Activated CD8-positive, alpha-beta T cell treated with anti-CD3 and anti-CD28 coated beads, Interleukin-2, amount 10 ng/mL, durations not matched to agents 7 days and 5 days (primary cell): ENCODE results near the gene SOCS1. TPM values are rescaled to one million over a fixed set of nuclear protein-coding genes. Genes with fewer than 3 reads are reported as not detected.
A peak's percentile ranks its signal among the peaks of the same experiment; 100 is the strongest.
"Not testable (repeated sequence)": the region's sequence is repeated elsewhere in the genome, so short reads cannot be mapped to it uniquely, and the experiment has no call there.

Experiments
- ATAC-seq: fragments of 150-1000 bp; cut with Tn5 transposase; one replicate; pipeline ENCODE4 v1.10.0; 2021; ENCODE audit warnings: moderate library complexity
- CTCF ChIA-PET: fragments of 350-600 bp; sonication (Branson Sonifier 250); formaldehyde crosslinking; loops from one replicate; lab custom pipeline; 2021; ENCODE audit warnings: antibody characterized with exemption; lab: Charles Lee
- POLR2A ChIA-PET: fragments of 350-600 bp; sonication (Branson Sonifier 250); formaldehyde crosslinking; loops from one replicate; lab custom pipeline; 2021; ENCODE audit warnings: antibody characterized with exemption; lab: Charles Lee
- DNase-seq: peaks from one replicate; pipeline ENCODE4 v3.0.0-alpha.2; 2020
- H3K27ac Mint-ChIP-seq: one replicate; pipeline ENCODE4 v1.8.0; 2021; ENCODE audit warnings: mild to moderate bottlenecking, mixed read lengths
- H3K27me3 Mint-ChIP-seq: one replicate; pipeline ENCODE4 v1.8.0; 2021; ENCODE audit warnings: low read depth, mixed read lengths
- H3K36me3 Mint-ChIP-seq: one replicate; pipeline ENCODE4 v1.8.0; 2021; ENCODE audit warnings: low read depth, mixed read lengths
- H3K4me1 Mint-ChIP-seq: one replicate; pipeline ENCODE4 v1.8.0; 2021; ENCODE audit warnings: low read depth, mixed read lengths
- H3K4me3 Mint-ChIP-seq: one replicate; pipeline ENCODE4 v1.8.0; 2021; ENCODE audit warnings: mild to moderate bottlenecking, mixed read lengths
- H3K9me3 Mint-ChIP-seq: one replicate; pipeline ENCODE4 v1.8.0; 2022; ENCODE audit warnings: mixed read lengths; ENCODE audit not compliant: insufficient read depth
- total RNA-seq, 2 experiments: library from RNA; stranded (reverse); gene quantifications; one replicate each; pipeline ENCODE4 v1.2.3, GENCODE V29; 2021

Gene SOCS1
- total RNA-seq, 2 experiments from 2014 or later, result 170 to 174 TPM

DNA sequence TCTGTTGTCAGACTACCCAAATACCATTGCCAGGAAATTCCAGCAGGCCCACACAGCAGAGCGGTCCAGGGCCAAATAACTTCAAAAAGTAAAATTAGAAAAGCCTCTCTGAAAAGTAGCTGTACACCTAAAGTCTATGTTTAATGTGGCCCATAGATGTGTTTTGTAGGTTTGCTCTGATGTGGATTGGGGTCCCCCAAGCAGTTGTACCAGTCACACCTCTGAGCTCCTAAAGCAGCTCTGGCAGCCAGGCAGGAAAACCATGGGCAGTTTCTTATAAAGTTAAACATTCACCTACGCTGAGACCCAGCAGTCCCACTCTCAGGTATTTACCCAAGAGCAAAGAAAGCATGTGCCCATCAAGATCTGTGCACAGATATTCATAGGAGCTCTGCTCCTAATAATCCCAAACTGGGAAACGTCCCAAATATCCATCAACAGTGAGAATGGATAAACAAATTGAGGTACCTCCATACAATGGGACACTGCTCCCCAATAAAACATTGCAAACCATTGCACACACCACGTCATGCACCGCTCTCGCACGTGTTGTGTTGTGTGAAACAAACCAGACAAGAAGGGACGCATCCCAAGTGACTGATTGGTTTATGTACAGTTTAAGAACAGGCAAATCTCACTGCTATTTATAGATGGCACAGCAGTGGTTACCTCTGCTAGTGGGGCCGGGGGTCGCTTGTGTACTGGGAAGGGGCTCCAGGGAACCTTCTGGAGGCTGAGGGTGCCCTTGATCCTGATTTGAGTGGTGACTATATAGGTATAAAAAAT, 40.9 kb upstream of the SOCS1 start:
- H3K4me1 Mint-ChIP-seq, result peaks cover 64% of the 10 kb centered on the region
- ChIA-PET POLR2A (interaction anchor here (1.1 to 2.8 kb wide), 5 partner anchors 15 to 52 kb away, joined by 3 to 22 read pairs (median 7); partner anchors contain the start of gene SOCS1), CTCF (interaction anchor here (0.7 to 2.8 kb wide), 19 partner anchors 10 to 333 kb away, joined by 3 to 22 read pairs (median 3); partner anchors contain the start of gene SOCS1)
- no peaks in the 10 kb centered on the region for H3K36me3 Mint-ChIP-seq
- peaks cover 3% of the 10 kb centered on the region for H3K27me3 Mint-ChIP-seq
- no peaks in the 10 kb centered on the region for H3K9me3 Mint-ChIP-seq
- ATAC-seq, result peak; percentile 23
- peak; percentile 32 for DNase-seq
- H3K4me3 Mint-ChIP-seq, result peak overlapping the region; percentile 60
- peak overlapping the region; percentile 78 for H3K27ac Mint-ChIP-seq

DNA sequence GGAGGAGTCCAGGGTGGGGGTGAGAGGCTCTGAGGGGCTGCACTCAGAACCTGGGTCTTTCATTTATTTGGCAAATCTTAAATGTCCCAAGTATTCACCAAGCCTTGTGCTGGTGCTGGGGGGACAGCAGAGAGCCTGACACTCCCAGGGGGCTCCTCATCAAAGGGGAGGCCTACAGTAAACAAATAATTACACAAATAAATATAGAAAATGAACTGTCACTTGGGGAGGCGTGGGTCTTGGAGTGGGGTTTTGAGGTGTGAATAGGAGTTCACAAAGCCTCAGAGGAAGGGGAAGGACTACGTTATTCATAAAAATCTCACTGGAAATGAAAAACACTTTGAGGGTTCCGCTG, 40.3 kb upstream of the SOCS1 start:
- Mint-ChIP-seq H3K27ac (peak overlapping the region; percentile 78), H3K4me3 (no peak overlapping the region), H3K9me3 (no peaks in the 10 kb centered on the region), H3K4me1 (peaks cover 61% of the 10 kb centered on the region), H3K27me3 (peaks cover 6% of the 10 kb centered on the region), H3K36me3 (no peaks in the 10 kb centered on the region)
- ATAC-seq (no peak), DNase-seq (no peak)
- ChIA-PET CTCF (interaction anchor here (1.0 to 2.8 kb wide), 6 partner anchors 10 to 333 kb away, joined by 3 to 22 read pairs (median 4); partner anchors contain the start of gene SOCS1), POLR2A (interaction anchor here (1.4 to 2.4 kb wide), 2 partner anchors 15 to 53 kb away, joined by 4 to 12 read pairs; no protein-coding TSS in a partner anchor)

- peaks cover 61% of the 10 kb centered on the region for H3K4me1 Mint-ChIP-seq
- DNase-seq (no peak), ATAC-seq (no peak)
- no peak overlapping the region for H3K4me3 Mint-ChIP-seq
- H3K9me3 Mint-ChIP-seq, result no peaks in the 10 kb centered on the region
- ChIA-PET POLR2A (no interaction called here), CTCF (no interaction called here)
- H3K27me3 Mint-ChIP-seq, result peaks cover 11% of the 10 kb centered on the region
- no peak overlapping the region for H3K27ac Mint-ChIP-seq
- H3K36me3 Mint-ChIP-seq, result no peaks in the 10 kb centered on the region
Observed at GRCh38 chr16:11295672-11296071, 39.7 kb upstream of the SOCS1 start.

DNA sequence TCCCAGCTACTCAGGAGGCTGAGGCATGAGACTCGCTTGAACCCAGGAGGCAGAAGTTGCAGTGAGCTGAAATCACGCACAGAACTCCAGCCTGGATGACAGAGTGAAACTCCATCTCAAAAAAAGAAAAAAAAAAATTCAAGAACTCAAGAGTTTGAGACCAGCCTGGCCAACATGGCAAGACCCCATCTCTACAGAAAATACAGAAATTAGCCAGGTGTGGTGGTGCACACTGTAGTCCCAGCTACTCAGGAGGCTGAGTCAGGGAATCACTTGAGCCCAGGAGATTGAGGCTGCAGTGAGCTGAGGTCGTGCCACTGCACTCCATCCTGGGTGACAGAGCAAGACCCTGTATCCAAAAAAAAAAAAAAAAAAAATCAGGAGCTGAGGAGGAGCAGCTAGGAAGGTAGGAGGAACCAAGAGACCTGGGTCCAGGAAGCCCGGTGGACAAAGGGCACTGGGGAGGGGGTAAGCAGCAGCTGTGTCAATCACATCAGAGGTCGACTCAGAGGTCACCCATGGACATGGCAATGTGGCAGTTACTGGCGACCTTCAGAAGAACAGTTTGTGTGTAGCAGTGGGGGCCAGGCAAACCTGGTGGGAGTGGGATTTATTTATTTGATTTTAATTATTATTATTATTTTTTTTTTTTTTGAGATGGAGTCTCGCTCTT, 36.2 kb upstream of the SOCS1 start:
- ATAC-seq (no peak), DNase-seq (no peak)
- POLR2A ChIA-PET, result no interaction called here
- peaks cover 38% of the 10 kb centered on the region for H3K4me1 Mint-ChIP-seq
- H3K9me3 Mint-ChIP-seq, result no peaks in the 10 kb centered on the region
- CTCF ChIA-PET, result no interaction called here
- peaks cover 27% of the 10 kb centered on the region for H3K27me3 Mint-ChIP-seq
- no peak overlapping the region for H3K4me3 Mint-ChIP-seq
- no peaks in the 10 kb centered on the region for H3K36me3 Mint-ChIP-seq
- no peak overlapping the region for H3K27ac Mint-ChIP-seq

DNA sequence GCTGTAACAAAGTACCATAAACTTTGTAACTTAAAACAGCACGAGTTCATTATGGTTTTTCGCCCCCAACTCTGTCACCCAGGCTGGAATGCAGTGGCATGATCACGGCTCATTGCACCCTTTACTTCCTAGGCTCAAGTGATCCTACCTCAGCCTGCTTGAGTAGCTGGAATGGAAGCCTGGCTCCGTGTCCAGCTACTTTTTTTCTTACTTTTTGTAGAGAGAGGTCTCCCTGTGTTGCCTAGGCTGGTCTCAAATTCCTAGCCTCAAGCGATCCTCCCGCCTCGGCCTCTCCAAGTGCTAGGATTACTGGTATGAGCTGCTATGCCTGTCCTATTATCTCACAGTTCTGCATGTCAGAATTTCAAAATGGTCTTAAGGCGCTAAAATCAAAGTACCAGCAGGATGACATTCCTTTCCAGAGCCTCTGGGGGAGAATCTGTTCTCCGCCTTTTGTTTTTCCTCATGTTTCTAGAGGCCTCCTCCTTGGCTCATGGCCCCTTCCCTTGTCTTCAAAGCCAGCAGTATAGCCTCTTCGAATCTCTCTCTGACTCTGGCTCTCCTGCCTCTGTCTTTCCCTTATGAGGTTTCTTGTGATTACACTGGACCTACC, 35.2 kb upstream of the SOCS1 start:
- DNase-seq, result no peak
- Mint-ChIP-seq H3K27ac (no peak overlapping the region), H3K27me3 (peaks cover 29% of the 10 kb centered on the region), H3K9me3 (no peaks in the 10 kb centered on the region), H3K36me3 (no peaks in the 10 kb centered on the region), H3K4me1 (peaks cover 29% of the 10 kb centered on the region), H3K4me3 (no peak overlapping the region)
- no peak for ATAC-seq
- ChIA-PET CTCF (interaction anchor here (1.1 kb wide), 1 partner anchor 80 kb away, joined by 3 read pairs; no protein-coding TSS in a partner anchor), POLR2A (no interaction called here)

DNA sequence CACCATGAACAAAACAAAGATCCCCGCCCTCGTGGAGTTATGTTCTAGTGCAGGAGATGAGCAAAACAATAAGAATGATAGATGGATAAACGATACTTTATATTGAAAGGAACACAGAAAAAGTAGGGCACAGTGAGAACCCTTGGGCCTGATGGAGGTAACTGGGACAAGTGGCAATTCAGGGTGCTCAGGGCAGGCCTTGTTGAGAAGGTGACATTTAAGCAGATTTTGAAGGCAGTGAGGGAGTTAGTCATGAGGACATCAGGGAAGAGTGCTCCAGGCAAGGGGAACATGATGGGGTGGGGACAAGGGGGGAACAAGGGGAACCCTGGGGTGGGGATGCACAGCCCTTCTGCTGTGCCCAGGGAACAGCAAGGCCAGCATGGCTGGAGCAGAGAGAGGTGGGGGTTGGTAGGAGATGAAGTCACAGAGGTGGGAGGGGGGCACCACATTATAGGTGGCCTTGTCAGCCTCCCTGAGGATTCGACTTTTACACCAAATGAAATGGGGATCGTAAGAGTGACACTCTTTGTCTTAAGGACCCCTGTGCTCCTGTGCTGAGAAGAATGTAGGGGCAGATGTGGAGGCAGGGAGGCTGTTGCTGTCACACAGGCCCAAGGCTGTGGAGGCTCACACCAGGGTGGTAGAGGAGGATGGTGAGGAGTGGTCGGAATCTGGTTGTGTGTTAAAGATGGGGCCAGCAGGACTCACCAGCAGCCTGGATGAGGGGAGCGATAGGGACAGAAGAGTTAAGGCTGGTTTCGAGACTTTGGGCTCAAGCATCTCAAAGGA, 34.3 kb upstream of the SOCS1 start:
- no peak overlapping the region for H3K4me3 Mint-ChIP-seq
- peaks cover 28% of the 10 kb centered on the region for H3K4me1 Mint-ChIP-seq
- H3K36me3 Mint-ChIP-seq, result no peaks in the 10 kb centered on the region
- H3K9me3 Mint-ChIP-seq, result no peaks in the 10 kb centered on the region
- POLR2A ChIA-PET, result no interaction called here
- CTCF ChIA-PET, result interaction anchor here (1.1 kb wide), 1 partner anchor 81 kb away, joined by 3 read pairs; no protein-coding TSS in a partner anchor
- no peak for DNase-seq
- peaks cover 36% of the 10 kb centered on the region for H3K27me3 Mint-ChIP-seq
- no peak for ATAC-seq
- H3K27ac Mint-ChIP-seq, result no peak overlapping the region

- CTCF ChIA-PET, result interaction anchor here (1.4 kb wide), 1 partner anchor 31 kb away, joined by 3 read pairs; no protein-coding TSS in a partner anchor
- H3K27ac Mint-ChIP-seq, H3K9me3 Mint-ChIP-seq, H3K36me3 Mint-ChIP-seq, H3K4me3 Mint-ChIP-seq, DNase-seq, ATAC-seq, POLR2A ChIA-PET: not testable (repeated sequence)
- H3K4me1 Mint-ChIP-seq, result peaks cover 22% of the 10 kb centered on the region
- peaks cover 34% of the 10 kb centered on the region for H3K27me3 Mint-ChIP-seq
Observed at GRCh38 chr16:11289696-11290095, 33.7 kb upstream of the SOCS1 start.

- DNase-seq, result no peak
- H3K9me3 Mint-ChIP-seq, result no peaks in the 10 kb centered on the region
Observed at GRCh38 chr16:11289202-11289601, 33.2 kb upstream of the SOCS1 start.

GRCh38 chr16:11285842-11286241, 29.8 kb upstream of the SOCS1 start:
- Mint-ChIP-seq H3K36me3 (no peaks in the 10 kb centered on the region), H3K4me1 (peaks cover 11% of the 10 kb centered on the region), H3K9me3 (no peaks in the 10 kb centered on the region), H3K27ac (no peak overlapping the region), H3K27me3 (peaks cover 35% of the 10 kb centered on the region), H3K4me3 (no peak overlapping the region)
- DNase-seq, result no peak
- no peak for ATAC-seq
- CTCF ChIA-PET, result interaction anchor here (1.3 to 1.8 kb wide), 2 partner anchors 11 to 27 kb away, joined by 3 to 4 read pairs; no protein-coding TSS in a partner anchor
- POLR2A ChIA-PET, result no interaction called here

More at GRCh38 chr16:11289202-11289601, 33.2 kb upstream of the SOCS1 start:
- H3K27me3 Mint-ChIP-seq, result peaks cover 34% of the 10 kb centered on the region
- ChIA-PET POLR2A (no interaction called here), CTCF (interaction anchor here (1.1 to 1.4 kb wide), 2 partner anchors 31 to 318 kb away, joined by 3 read pairs; no protein-coding TSS in a partner anchor)
- no peak overlapping the region for H3K4me3 Mint-ChIP-seq
- H3K4me1 Mint-ChIP-seq, result peaks cover 22% of the 10 kb centered on the region
- H3K36me3 Mint-ChIP-seq, result no peaks in the 10 kb centered on the region
- H3K27ac Mint-ChIP-seq, result no peak overlapping the region
- no peak for ATAC-seq

DNA sequence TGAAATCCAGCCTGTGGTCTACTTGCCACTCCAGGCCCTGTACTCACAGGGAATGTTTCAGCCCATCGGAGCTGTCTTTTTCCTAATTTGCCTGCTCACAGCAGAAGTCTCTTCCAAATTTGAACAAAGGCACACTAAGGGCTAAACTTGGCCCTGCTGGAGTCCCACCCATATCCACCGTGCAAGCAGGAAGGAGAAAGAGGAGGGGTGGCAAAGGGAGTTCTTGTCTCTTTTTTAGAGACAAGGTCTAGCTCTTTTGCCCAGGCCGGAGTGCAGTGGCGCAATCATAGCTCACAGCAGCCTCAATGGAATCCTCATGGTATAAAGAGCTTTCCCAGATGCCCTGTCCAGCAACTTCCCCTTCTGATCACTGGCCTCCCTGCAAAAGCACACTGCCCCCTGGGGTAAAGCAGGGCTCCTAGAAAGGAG, 27.8 kb upstream of the SOCS1 start:
- no peaks in the 10 kb centered on the region for H3K36me3 Mint-ChIP-seq
- peaks cover 24% of the 10 kb centered on the region for H3K27me3 Mint-ChIP-seq
- no peak overlapping the region for H3K4me3 Mint-ChIP-seq
- no peaks in the 10 kb centered on the region for H3K9me3 Mint-ChIP-seq
- ChIA-PET POLR2A (no interaction called here), CTCF (interaction anchor here (1.1 to 2.0 kb wide), 4 partner anchors 27 to 103 kb away, joined by 3 to 5 read pairs (median 4); partner anchors contain the start of gene SOCS1)
- DNase-seq (no peak), ATAC-seq (no peak)
- H3K27ac Mint-ChIP-seq, result peak overlapping the region; percentile 39
- H3K4me1 Mint-ChIP-seq, result peaks cover 19% of the 10 kb centered on the region
